ENCODE measurements around the gene SLC35B2.
A peak's percentile ranks its signal among the peaks of the same experiment; 100 is the strongest.

The SLC35B2 gene

GRCh38 chr6:44257025-44257752 lies at the start of gene SLC35B2:
TSS of gene SLC35B2 (minus strand) at chr6:44257528. CDS start at chr6:44257410, 118 bp downstream.
- H3K4me1 Mint-ChIP-seq: peaks cover 28% of the 10 kb centered on the region
- H3K4me3 Mint-ChIP-seq: peak within 1 kb of the TSS; percentile 90 to 93 (median 90)
- H3K27ac Mint-ChIP-seq: peak within 1 kb of the TSS; percentile 84 to 93 (median 91)
- no peaks in the 10 kb centered on the region for H3K27me3 Mint-ChIP-seq (ENCODE audit: low read depth)
- H3K36me3 Mint-ChIP-seq (ENCODE audit: low read depth): peaks cover 37% of the 10 kb centered on the region
- no peaks in the 10 kb centered on the region for H3K9me3 Mint-ChIP-seq
- peak; percentile 68 to 87 (median 78) for TF ChIP-seq CTCF (IDR thresholded peaks at IDR 0.05; ENCODE audit: unreplicated experiment in 3 of 3)

- H3K36me3 Mint-ChIP-seq (ENCODE audit: low read depth): peaks cover 56% of the 10 kb centered on the region
- no peak overlapping the region for H3K4me3 Mint-ChIP-seq
- no peaks in the 10 kb centered on the region for H3K9me3 Mint-ChIP-seq
- peaks cover 2% of the 10 kb centered on the region for H3K4me1 Mint-ChIP-seq
- TF ChIP-seq CTCF (IDR thresholded peaks at IDR 0.05; ENCODE audit: unreplicated experiment in 3 of 3): no peak
- no peak overlapping the region for H3K27ac Mint-ChIP-seq
- H3K27me3 Mint-ChIP-seq (ENCODE audit: low read depth): no peaks in the 10 kb centered on the region
These were observed 49.4 kb upstream of the SLC35B2 start for GRCh38 chr6:44306710-44307109.

GRCh38 chr6:44305200-44305725 lies 47.9 kb upstream of the SLC35B2 start:
- Mint-ChIP-seq H3K36me3 (ENCODE audit: low read depth) (peaks cover 55% of the 10 kb centered on the region), H3K27me3 (ENCODE audit: low read depth) (no peaks in the 10 kb centered on the region), H3K9me3 (no peaks in the 10 kb centered on the region), H3K4me3 (no peak overlapping the region), H3K4me1 (no peaks in the 10 kb centered on the region), H3K27ac (no peak overlapping the region)
- no peak for TF ChIP-seq CTCF (IDR thresholded peaks at IDR 0.05; ENCODE audit: unreplicated experiment in 3 of 3)

- Mint-ChIP-seq H3K27ac (no peak overlapping the region), H3K9me3 (no peaks in the 10 kb centered on the region), H3K27me3 (ENCODE audit: low read depth) (peaks cover 4% of the 10 kb centered on the region), H3K4me3 (no peak overlapping the region), H3K4me1 (no peaks in the 10 kb centered on the region), H3K36me3 (ENCODE audit: low read depth) (peaks cover 51% of the 10 kb centered on the region)
- TF ChIP-seq CTCF (IDR thresholded peaks at IDR 0.05; ENCODE audit: unreplicated experiment in 3 of 3): peak; percentile 68 to 76 (median 73)
These were observed 47.2 kb upstream of the SLC35B2 start for GRCh38 chr6:44304282-44305199.

GRCh38 chr6:44303842-44304241 lies 46.5 kb upstream of the SLC35B2 start:
- peaks cover 45% of the 10 kb centered on the region for H3K36me3 Mint-ChIP-seq (ENCODE audit: low read depth)
- H3K4me1 Mint-ChIP-seq: no peaks in the 10 kb centered on the region
- no peak overlapping the region for H3K4me3 Mint-ChIP-seq
- no peak overlapping the region for H3K27ac Mint-ChIP-seq
- no peaks in the 10 kb centered on the region for H3K9me3 Mint-ChIP-seq
- H3K27me3 Mint-ChIP-seq (ENCODE audit: low read depth): peaks cover 11% of the 10 kb centered on the region
- TF ChIP-seq CTCF (IDR thresholded peaks at IDR 0.05; ENCODE audit: unreplicated experiment in 3 of 3): no peak

Measured in nephron (organoid).